OCI-LY7 (cell line): ENCODE data around the gene SLC35F4.

Source experiments
- CTCF ChIP-seq: fragments of 200-600 bp; sonication (generic); conservative IDR thresholded peaks from 2 replicates; pipeline ENCODE4 v1.5.1; 2014; ENCODE audit warnings: mild to moderate bottlenecking, antibody characterized with exemption, low read length, moderate library complexity, mixed read lengths
- EZH2phosphoT487 ChIP-seq: fragments of 200-600 bp; sonication (generic); IDR thresholded peaks from 2 replicates; pipeline ENCODE4 v1.6.1; 2018; ENCODE audit warnings: low read depth, borderline replicate concordance, mild to moderate bottlenecking, mixed run types, antibody characterized with exemption, low read length, moderate library complexity, mixed read lengths

GRCh38 chr14:57549016-57549564 lies 316.8 kb downstream of the SLC35F4 start:
- TF ChIP-seq CTCF: no peak
- TF ChIP-seq EZH2phosphoT487: no peak
